T-helper 17 cell (primary cell): Measurements from ENCODE around the gene EHBP1. TPM values are rescaled to one million over a fixed set of nuclear protein-coding genes. Genes with fewer than 3 reads are reported as not detected.
A peak's percentile ranks its signal among the peaks of the same experiment; 100 is the strongest.

Source experiments
- ATAC-seq: fragments of 150-1000 bp; cut with Tn5 transposase; 2 replicates; pipeline ENCODE4 v1.10.0; 2021; ENCODE audit warnings: mild to moderate bottlenecking, moderate library complexity
- DNase-seq, 3 donors: peaks; one replicate each; pipeline versions ENCODE4 v3.0.0 to v3.0.0-alpha.2; 2020 to 2021
- H3K9me3 ChIP-seq: one replicate; pipeline ENCODE4 v1.7.0; 2013; ENCODE audit warnings: low read length, mild to moderate bottlenecking; ENCODE audit not compliant: control insufficient read depth, poor library complexity, severe bottlenecking
- H3K27ac Mint-ChIP-seq: one replicate; pipeline ENCODE4 v1.8.0; 2022; ENCODE audit warnings: mild to moderate bottlenecking, moderate library complexity, mixed read lengths
- H3K27me3 Mint-ChIP-seq: one replicate; pipeline ENCODE4 v1.8.0; 2022; ENCODE audit warnings: mixed read lengths
- H3K36me3 Mint-ChIP-seq: one replicate; pipeline ENCODE4 v1.8.0; 2022; ENCODE audit warnings: low read depth, mixed read lengths
- H3K4me1 Mint-ChIP-seq: one replicate; pipeline ENCODE4 v1.8.0; 2022; ENCODE audit warnings: mild to moderate bottlenecking, mixed read lengths
- H3K4me3 Mint-ChIP-seq: one replicate; pipeline ENCODE4 v1.8.0; 2022; ENCODE audit warnings: mild to moderate bottlenecking, moderate library complexity, mixed read lengths
- total RNA-seq, 4 donors: library from RNA in 2 of 4; stranded (reverse) in 2 of 4; gene quantifications; one replicate each; pipeline ENCODE4 v1.2.3 and lab custom pipeline; 2022 to 2026

Gene EHBP1
- total RNA-seq, 2 donors from 2014 or later = 24.5 to 28.2 TPM

GRCh38 chr2:62731275-62731674 is 25.8 kb downstream of the EHBP1 start:
- ATAC-seq (no peak), DNase-seq (no peak)
- Mint-ChIP-seq H3K36me3 (no peaks in the 10 kb centered on the region), H3K4me3 (no peak overlapping the region), H3K27ac (no peak overlapping the region), H3K4me1 (peaks cover 12% of the 10 kb centered on the region), H3K27me3 (no peaks in the 10 kb centered on the region)
- no peaks in the 10 kb centered on the region for H3K9me3 ChIP-seq

- H3K9me3 ChIP-seq = no peaks in the 10 kb centered on the region
- Mint-ChIP-seq H3K4me3 (no peak overlapping the region), H3K36me3 (no peaks in the 10 kb centered on the region), H3K27ac (no peak overlapping the region), H3K4me1 (peaks cover 12% of the 10 kb centered on the region), H3K27me3 (no peaks in the 10 kb centered on the region)
- no peak for DNase-seq
- ATAC-seq = no peak
These were observed 26.8 kb downstream of the EHBP1 start for GRCh38 chr2:62732262-62732777.

GRCh38 chr2:62733546-62733945 is 28.0 kb downstream of the EHBP1 start:
- DNase-seq (no peak), ATAC-seq (no peak)
- Mint-ChIP-seq H3K4me1 (peaks cover 17% of the 10 kb centered on the region), H3K27ac (no peak overlapping the region), H3K27me3 (no peaks in the 10 kb centered on the region), H3K36me3 (no peaks in the 10 kb centered on the region), H3K4me3 (no peak overlapping the region)
- H3K9me3 ChIP-seq = no peaks in the 10 kb centered on the region

GRCh38 chr2:62736899-62737559 is 31.5 kb downstream of the EHBP1 start:
- no peak for DNase-seq
- no peak overlapping the region for H3K27ac Mint-ChIP-seq
- H3K36me3 Mint-ChIP-seq = no peaks in the 10 kb centered on the region
- ATAC-seq = no peak
- H3K4me1 Mint-ChIP-seq = peaks cover 23% of the 10 kb centered on the region
- no peaks in the 10 kb centered on the region for H3K9me3 ChIP-seq
- H3K4me3 Mint-ChIP-seq = no peak overlapping the region
- no peaks in the 10 kb centered on the region for H3K27me3 Mint-ChIP-seq

GRCh38 chr2:62738981-62739936 is 33.7 kb downstream of the EHBP1 start:
- Mint-ChIP-seq H3K27ac (no peak overlapping the region), H3K36me3 (no peaks in the 10 kb centered on the region), H3K4me1 (peaks cover 14% of the 10 kb centered on the region), H3K4me3 (no peak overlapping the region), H3K27me3 (no peaks in the 10 kb centered on the region)
- DNase-seq (no peak), ATAC-seq (no peak)
- H3K9me3 ChIP-seq = no peaks in the 10 kb centered on the region

GRCh38 chr2:62740221-62740620 is 34.7 kb downstream of the EHBP1 start:
- DNase-seq (no peak), ATAC-seq (no peak)
- H3K4me3 Mint-ChIP-seq = no peak overlapping the region
- peaks cover 11% of the 10 kb centered on the region for H3K4me1 Mint-ChIP-seq
- H3K36me3 Mint-ChIP-seq = no peaks in the 10 kb centered on the region
- H3K9me3 ChIP-seq = no peaks in the 10 kb centered on the region
- H3K27me3 Mint-ChIP-seq = no peaks in the 10 kb centered on the region
- H3K27ac Mint-ChIP-seq = no peak overlapping the region

- DNase-seq (no peak), ATAC-seq (no peak)
- no peaks in the 10 kb centered on the region for H3K9me3 ChIP-seq
- Mint-ChIP-seq H3K36me3 (no peaks in the 10 kb centered on the region), H3K4me3 (no peak overlapping the region), H3K27me3 (no peaks in the 10 kb centered on the region), H3K27ac (no peak overlapping the region), H3K4me1 (peaks cover 11% of the 10 kb centered on the region)
These were observed 35.6 kb downstream of the EHBP1 start for GRCh38 chr2:62741127-62741526.

GRCh38 chr2:62741954-62742722 is 36.6 kb downstream of the EHBP1 start:
- ATAC-seq (no peak), DNase-seq (no peak)
- H3K4me3 Mint-ChIP-seq = no peak overlapping the region
- no peaks in the 10 kb centered on the region for H3K9me3 ChIP-seq
- no peaks in the 10 kb centered on the region for H3K27me3 Mint-ChIP-seq
- H3K27ac Mint-ChIP-seq = no peak overlapping the region
- H3K4me1 Mint-ChIP-seq = peaks cover 11% of the 10 kb centered on the region
- no peaks in the 10 kb centered on the region for H3K36me3 Mint-ChIP-seq

GRCh38 chr2:62743506-62743905 is 38.0 kb downstream of the EHBP1 start:
- no peaks in the 10 kb centered on the region for H3K36me3 Mint-ChIP-seq
- peaks cover 7% of the 10 kb centered on the region for H3K4me1 Mint-ChIP-seq

GRCh38 chr2:62744603-62745002 is 39.1 kb downstream of the EHBP1 start:
- peak overlapping the region; percentile 49 for H3K27ac Mint-ChIP-seq
- peaks cover 4% of the 10 kb centered on the region for H3K4me1 Mint-ChIP-seq
- peaks cover 2% of the 10 kb centered on the region for H3K36me3 Mint-ChIP-seq
- DNase-seq = no peak
- H3K27me3 Mint-ChIP-seq = no peaks in the 10 kb centered on the region
- ATAC-seq = no peak
- H3K4me3 Mint-ChIP-seq = no peak overlapping the region
- H3K9me3 ChIP-seq = no peaks in the 10 kb centered on the region

More at GRCh38 chr2:62743506-62743905, 38.0 kb downstream of the EHBP1 start:
- no peak overlapping the region for H3K27ac Mint-ChIP-seq
- no peaks in the 10 kb centered on the region for H3K9me3 ChIP-seq
- DNase-seq = no peak
- H3K4me3 Mint-ChIP-seq = no peak overlapping the region
- no peaks in the 10 kb centered on the region for H3K27me3 Mint-ChIP-seq
- ATAC-seq = no peak

- H3K4me3 Mint-ChIP-seq = no peak overlapping the region
- DNase-seq (no peak), ATAC-seq (no peak)
- no peaks in the 10 kb centered on the region for H3K27me3 Mint-ChIP-seq
- H3K4me1 Mint-ChIP-seq = peaks cover 3% of the 10 kb centered on the region
- peaks cover 2% of the 10 kb centered on the region for H3K36me3 Mint-ChIP-seq
- no peaks in the 10 kb centered on the region for H3K9me3 ChIP-seq
- H3K27ac Mint-ChIP-seq = no peak overlapping the region
These were observed 40.5 kb downstream of the EHBP1 start for GRCh38 chr2:62745891-62746481.

GRCh38 chr2:62747169-62747568 is 41.7 kb downstream of the EHBP1 start:
- H3K9me3 ChIP-seq = no peaks in the 10 kb centered on the region
- DNase-seq (no peak), ATAC-seq (no peak)
- Mint-ChIP-seq H3K27ac (no peak overlapping the region), H3K4me1 (peaks cover 3% of the 10 kb centered on the region), H3K4me3 (no peak overlapping the region), H3K36me3 (peaks cover 2% of the 10 kb centered on the region), H3K27me3 (no peaks in the 10 kb centered on the region)
